Measurements from ENCODE around the gene MED13L. TPM values are rescaled to one million over a fixed set of nuclear protein-coding genes. Genes with fewer than 3 reads are reported as not detected.

The MED13L gene
- total and polyA plus RNA-seq, 12 donors, result 8.8 to 106 (median 73.8) TPM

- H3K27ac ChIP-seq, result no peak overlapping the region
- intact Hi-C loops (cut with DNase I), result no loop called here
Observed at GRCh38 chr12:116301621-116302020, 24.1 kb upstream of the MED13L start.

GRCh38 chr12:116299665-116300328, 22.3 kb upstream of the MED13L start:
- 68 to 76% (median 74%) methylated on average over 7 to 9 of the region's 9 CpGs for WGBS, 4 donors
- no peaks in the 10 kb centered on the region for H3K27me3 ChIP-seq
- TF ChIP-seq POLR2A (IDR thresholded peaks at IDR 0.05) (no peak), CTCF (IDR thresholded peaks at IDR 0.05) (no peak)
- H3K4me3 ChIP-seq, result no peak overlapping the region
- H3K36me3 ChIP-seq (replicated peaks in 1 of 2), result no peaks in the 10 kb centered on the region
- H3K27ac ChIP-seq, result peak overlapping the region in 2 of 5 donors; percentile 32 to 62
- no peaks in the 10 kb centered on the region for H3K9me3 ChIP-seq (replicated peaks in 1 of 3)
- intact Hi-C loops (cut with DNase I), result no loop called here
- DNase-seq, result peak in 2 of 7 donors; percentile 15 to 29
- H3K4me1 ChIP-seq (replicated peaks in 1 of 2), result peaks cover 0 to 4% of the 10 kb centered on the region in 2 donors

More at GRCh38 chr12:116301621-116302020, 24.1 kb upstream of the MED13L start:
- Histone ChIP-seq H3K4me1 (replicated peaks in 1 of 2) (peaks cover 0 to 4% of the 10 kb centered on the region in 2 donors), H3K9me3 (replicated peaks in 1 of 3) (no peaks in the 10 kb centered on the region), H3K36me3 (replicated peaks in 1 of 2) (no peaks in the 10 kb centered on the region), H3K4me3 (no peak overlapping the region), H3K27me3 (no peaks in the 10 kb centered on the region)
- no peak for DNase-seq
- 78 to 84% (median 81%) methylated on average over 4 of the region's 4 CpGs for WGBS, 4 donors
- TF ChIP-seq CTCF (IDR thresholded peaks at IDR 0.05) (no peak), POLR2A (IDR thresholded peaks at IDR 0.05) (no peak)

- peak overlapping the region in 2 of 5 donors; percentile 32 to 62 for H3K27ac ChIP-seq
- H3K4me1 ChIP-seq (replicated peaks in 1 of 2), result peaks cover 0 to 4% of the 10 kb centered on the region in 2 donors
- H3K27me3 ChIP-seq, result no peaks in the 10 kb centered on the region
- H3K4me3 ChIP-seq, result no peak overlapping the region
- no peaks in the 10 kb centered on the region for H3K9me3 ChIP-seq (replicated peaks in 1 of 3)
- TF ChIP-seq POLR2A (IDR thresholded peaks at IDR 0.05) (no peak), CTCF (IDR thresholded peaks at IDR 0.05) (no peak)
- intact Hi-C loops (cut with DNase I), result no loop called here
- H3K36me3 ChIP-seq (replicated peaks in 1 of 2), result no peaks in the 10 kb centered on the region
- whole genome bisulfite sequencing, 4 donors, result 60 to 74% (median 69%) methylated on average over 2 of the region's 2 CpGs
- DNase-seq, result no peak
Observed at GRCh38 chr12:116299064-116299463, 21.6 kb upstream of the MED13L start.

- no peak overlapping the region for H3K27ac ChIP-seq
- no peak for TF ChIP-seq CTCF (IDR thresholded peaks at IDR 0.05)
- TF ChIP-seq POLR2A (IDR thresholded peaks at IDR 0.05), result no peak
- 84 to 88% (median 87%) methylated on average over 2 of the region's 2 CpGs for WGBS, 4 donors
Observed at GRCh38 chr12:116298578-116298977, 21.1 kb upstream of the MED13L start.

More at GRCh38 chr12:116298578-116298977, 21.1 kb upstream of the MED13L start:
- Histone ChIP-seq H3K9me3 (replicated peaks in 1 of 3) (no peaks in the 10 kb centered on the region), H3K4me1 (replicated peaks in 1 of 2) (peaks cover 0 to 2% of the 10 kb centered on the region in 2 donors), H3K4me3 (no peak overlapping the region), H3K27me3 (no peaks in the 10 kb centered on the region), H3K36me3 (replicated peaks in 1 of 2) (no peaks in the 10 kb centered on the region)
- intact Hi-C loops (cut with DNase I), result no loop called here
- no peak for DNase-seq
